Measurements from ENCODE around the gene KIF16B.
"Not testable (repeated sequence)": the region's sequence is repeated elsewhere in the genome, so short reads cannot be mapped to it uniquely, and the experiment has no call there.

Gene KIF16B

GRCh38 chr20:16531485-16531884 lies 41.8 kb downstream of the KIF16B start:
- H3K27ac ChIP-seq, result no peak overlapping the region
- TF ChIP-seq CTCF (conservative IDR thresholded peaks at IDR 0.05), result no peak

GRCh38 chr20:16530201-16530681 lies 43.0 kb downstream of the KIF16B start:
- TF ChIP-seq CTCF (conservative IDR thresholded peaks at IDR 0.05), result no peak
- no peak overlapping the region for H3K27ac ChIP-seq

- no peak for TF ChIP-seq CTCF (conservative IDR thresholded peaks at IDR 0.05)
- H3K27ac ChIP-seq, result no peak overlapping the region
Observed at GRCh38 chr20:16528078-16528477, 45.2 kb downstream of the KIF16B start.

- TF ChIP-seq CTCF (conservative IDR thresholded peaks at IDR 0.05), result no peak
- H3K27ac ChIP-seq, result no peak overlapping the region
Observed at GRCh38 chr20:16527438-16527837, 45.8 kb downstream of the KIF16B start.

- no peak overlapping the region for H3K27ac ChIP-seq
- no peak for TF ChIP-seq CTCF (conservative IDR thresholded peaks at IDR 0.05)
Observed at GRCh38 chr20:16526433-16527380, 46.5 kb downstream of the KIF16B start.

GRCh38 chr20:16522651-16523050 lies 50.6 kb downstream of the KIF16B start:
- H3K27ac ChIP-seq, result not testable (repeated sequence)

- no peak overlapping the region for H3K27ac ChIP-seq
- no peak for TF ChIP-seq CTCF (conservative IDR thresholded peaks at IDR 0.05)
Observed at GRCh38 chr20:16520154-16520553, 53.1 kb downstream of the KIF16B start.

GRCh38 chr20:16519673-16520072 lies 53.6 kb downstream of the KIF16B start:
- H3K27ac ChIP-seq, result peak overlapping the region; percentile 30; the same call in 1 of the 2 replicates
